Astrocyte of the spinal cord (primary cell): ENCODE results near the gene BRWD1.
"Not testable (repeated sequence)": the region's sequence is repeated elsewhere in the genome, so short reads cannot be mapped to it uniquely, and the experiment has no call there.

Source experiments
- DNase-seq: peaks from one replicate; pipeline ENCODE4 v3.0.0; 2011; ENCODE audit warnings: low read depth, low spot score
- H3K4me3 ChIP-seq: 2 replicates; pipeline ENCODE4 v1.5.1; 2011; ENCODE audit warnings: low read depth, mild to moderate bottlenecking, low read length, moderate library complexity
- CTCF ChIP-seq: IDR thresholded peaks from 2 replicates; pipeline ENCODE4 v1.5.1; 2012; ENCODE audit warnings: low read depth, mild to moderate bottlenecking, low read length, inconsistent platforms
- in situ Hi-C: cut with HindIII; loops from 2 replicates; pipeline ENCODE4 v1.10.0; 2017; ENCODE audit warnings: low sequenced_read_pairs

The BRWD1 gene

GRCh38 chr21:39221282-39221996 lies 92.0 kb downstream of the BRWD1 start:
- DNase-seq = no peak
- H3K4me3 ChIP-seq = no peak overlapping the region
- in situ Hi-C loops = no loop called here
- TF ChIP-seq CTCF = no peak

DNA sequence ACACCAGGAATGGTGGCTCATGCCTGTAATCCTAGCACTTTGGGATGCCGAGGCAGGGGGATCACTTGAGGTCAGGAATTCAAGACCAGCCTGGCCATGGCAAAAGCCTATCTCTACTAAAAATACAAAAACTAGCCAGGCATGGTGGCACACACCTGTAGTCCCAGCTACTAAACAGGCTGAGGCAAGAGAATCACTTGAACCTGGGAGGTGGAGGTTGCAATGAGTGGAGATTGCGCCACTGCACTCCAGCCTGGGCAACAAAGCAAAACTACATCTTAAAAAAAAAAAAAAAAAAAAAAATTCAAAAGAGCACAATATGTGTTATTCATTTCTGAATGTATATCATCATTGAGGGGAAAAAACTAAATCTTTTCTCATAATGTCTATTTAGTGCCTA lies 92.6 kb downstream of the BRWD1 start:
- in situ Hi-C loops = not testable (repeated sequence)

GRCh38 chr21:39220150-39220549 lies 93.3 kb downstream of the BRWD1 start:
- H3K4me3 ChIP-seq = no peak overlapping the region
- TF ChIP-seq CTCF = no peak
- in situ Hi-C loops = no loop called here
- DNase-seq = no peak

More for the DNA sequence above, 92.6 kb downstream of the BRWD1 start:
- not testable (repeated sequence) for DNase-seq, H3K4me3 ChIP-seq

- no peak for TF ChIP-seq CTCF
- no peak for DNase-seq
Observed at GRCh38 chr21:39218082-39218409, 95.4 kb downstream of the BRWD1 start.

GRCh38 chr21:39217356-39218081 lies 95.9 kb downstream of the BRWD1 start:
- in situ Hi-C loops = no loop called here
- H3K4me3 ChIP-seq = no peak overlapping the region
- no peak for DNase-seq

More at GRCh38 chr21:39218082-39218409, 95.4 kb downstream of the BRWD1 start:
- no peak overlapping the region for H3K4me3 ChIP-seq
- in situ Hi-C loops = no loop called here

DNA sequence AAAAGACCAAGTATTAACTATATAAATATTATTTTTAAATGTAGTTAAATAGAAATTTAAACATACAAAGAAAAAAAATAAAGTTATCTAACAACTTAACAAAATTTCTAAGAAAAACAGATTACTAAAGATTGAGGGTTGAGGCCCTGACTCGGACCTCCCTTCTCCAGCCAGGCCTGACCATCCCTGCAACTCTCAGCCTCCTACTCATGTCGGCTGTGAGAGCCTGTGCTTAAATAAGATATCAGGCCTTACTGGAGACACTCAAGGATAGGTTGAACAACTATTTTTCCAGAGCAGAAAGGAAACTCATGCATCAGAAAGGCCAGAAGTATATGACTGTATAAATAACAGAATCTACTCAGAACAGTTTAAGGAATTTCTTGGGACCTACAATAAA lies 97.1 kb downstream of the BRWD1 start:
- in situ Hi-C loops = no loop called here
- H3K4me3 ChIP-seq = no peak overlapping the region
- no peak for DNase-seq
- TF ChIP-seq CTCF = no peak

More at GRCh38 chr21:39217356-39218081, 95.9 kb downstream of the BRWD1 start:
- TF ChIP-seq CTCF = no peak

DNA sequence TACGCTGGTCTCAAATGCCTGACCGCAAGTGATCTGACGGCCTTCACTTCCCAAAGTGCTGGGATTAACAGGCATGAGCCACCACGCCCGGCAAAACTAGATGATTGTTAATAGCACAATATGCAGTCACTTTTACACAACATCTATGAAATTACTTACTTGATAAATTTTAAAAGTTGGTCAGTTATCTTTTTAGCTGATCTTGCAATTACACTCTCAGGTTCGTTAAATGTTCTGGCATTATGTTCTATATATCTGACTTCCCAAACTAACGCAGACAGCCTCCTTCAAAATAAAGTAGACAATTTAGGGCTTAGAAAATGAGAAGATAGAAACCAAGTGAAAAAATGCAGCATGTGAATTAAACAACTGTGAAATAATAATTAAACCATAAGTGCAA lies 98.4 kb downstream of the BRWD1 start:
- DNase-seq = no peak
- TF ChIP-seq CTCF = no peak
- in situ Hi-C loops = no loop called here
- no peak overlapping the region for H3K4me3 ChIP-seq
